Endothelial cell of umbilical vein (primary cell): ENCODE results near the gene SYTL4. TPM values are rescaled to one million over a fixed set of nuclear protein-coding genes. Genes with fewer than 3 reads are reported as not detected.

Experiments
- BruUV-seq: library from RNA; stranded (reverse); fragments of 400-500 nt; replicated peaks from 2 replicates; lab custom pipeline; 2021; lab: Mats Ljungman, UMichigan
- CTCF ChIA-PET: fragments of 300-600, 350-600 bp; sonication (Branson Sonifier 250); formaldehyde crosslinking; loops from one replicate; lab custom pipeline; 2021; ENCODE audit warnings: antibody characterized with exemption, inconsistent platforms; lab: Charles Lee
- POLR2A ChIA-PET: fragments of 300-600, 350-600 bp; sonication (Branson Sonifier 250); formaldehyde crosslinking; loops from one replicate; lab custom pipeline; 2021; ENCODE audit warnings: antibody characterized with exemption, inconsistent platforms; lab: Charles Lee
- DNase-seq: peaks from one replicate; pipeline ENCODE4 v3.0.0-alpha.2; 2011; ENCODE audit warnings: low read depth, low spot score
- FAIRE-seq: peaks from 2 replicates; lab custom pipeline; 2011; peaks lifted over from hg19 to GRCh38; lab: Jason Lieb, UNC
- H2AFZ ChIP-seq: 2 replicates; pipeline ENCODE4 v1.6.0; 2012; ENCODE audit warnings: low read depth, low read length, control low read depth, inconsistent platforms
- H3K27ac ChIP-seq: 2 replicates; pipeline ENCODE4 v1.5.1; 2011; ENCODE audit warnings: low read depth, mild to moderate bottlenecking, control low read depth, low read length, moderate library complexity; ENCODE audit not compliant: insufficient read depth
- H3K27me3 ChIP-seq, 2 experiments: 2 replicates each; pipeline versions ENCODE4 v1.6.0 to v1.6.1; 2011; ENCODE audit warnings: low read length in 2 of 2, mixed read lengths in 1 of 2; ENCODE audit not compliant: control insufficient read depth in 2 of 2, insufficient read depth in 2 of 2
- H3K36me3 ChIP-seq, 2 experiments: 2 replicates in 1 of 2; 3 replicates in 1 of 2; pipeline ENCODE4 v1.5.1; 2011; ENCODE audit warnings: low read length in 2 of 2, mild to moderate bottlenecking in 1 of 2, moderate library complexity in 1 of 2; ENCODE audit not compliant: control insufficient read depth in 2 of 2, insufficient read depth in 2 of 2; ENCODE audit errors: extremely low read depth in 1 of 2
- H3K4me1 ChIP-seq: 3 replicates; pipeline ENCODE4 v1.5.1; 2011; ENCODE audit warnings: mild to moderate bottlenecking, low read length; ENCODE audit not compliant: control insufficient read depth, insufficient read depth; ENCODE audit errors: extremely low read depth
- H3K4me2 ChIP-seq: 2 replicates; pipeline ENCODE4 v1.6.1; 2011; ENCODE audit warnings: low read length, control low read depth, mixed read lengths; ENCODE audit not compliant: insufficient read depth
- H3K4me3 ChIP-seq, 3 experiments: fragments of 200-600 bp in 1 of 3; sonication (generic), shearing (Covaris generic) in 1 of 3; replicated peaks in 1 of 3; 2 replicates each; pipeline ENCODE4 v1.5.1; 2011 to 2016; ENCODE audit warnings: control low read depth in 3 of 3, low read length in 3 of 3, mild to moderate bottlenecking in 2 of 3, inconsistent platforms in 1 of 3, low read depth in 1 of 3, moderate library complexity in 1 of 3; ENCODE audit not compliant: insufficient read depth in 1 of 3
- H3K79me2 ChIP-seq: 2 replicates; pipeline ENCODE4 v1.6.0; 2012; ENCODE audit warnings: low read length, inconsistent platforms; ENCODE audit not compliant: control insufficient read depth, insufficient read depth
- H3K9ac ChIP-seq: replicated peaks from 2 replicates; pipeline ENCODE3; 2011; ENCODE audit warnings: low read length, control low read depth; ENCODE audit not compliant: insufficient read depth; ENCODE audit errors: extremely low read depth
- H3K9me1 ChIP-seq: replicated peaks from 3 replicates; pipeline ENCODE4 v1.6.0; 2011; ENCODE audit warnings: mild to moderate bottlenecking, low read length; ENCODE audit not compliant: control insufficient read depth, insufficient read depth; ENCODE audit errors: extremely low read depth
- H3K9me3 ChIP-seq: replicated peaks from 2 replicates; pipeline ENCODE4 v1.5.1; 2012; ENCODE audit warnings: low read length, inconsistent platforms; ENCODE audit not compliant: control insufficient read depth, insufficient read depth
- H4K20me1 ChIP-seq: replicated peaks from 2 replicates; pipeline ENCODE3; 2011; ENCODE audit warnings: mild to moderate bottlenecking, low read length; ENCODE audit not compliant: control insufficient read depth, insufficient read depth; ENCODE audit errors: extremely low read depth
- EZH2 ChIP-seq: IDR thresholded peaks from 2 replicates; pipeline ENCODE4 v1.6.1; 2012; ENCODE audit warnings: borderline replicate concordance, low read depth, mild to moderate bottlenecking, moderate library complexity, low read length, inconsistent platforms; ENCODE audit not compliant: severe bottlenecking
- FOS ChIP-seq: IDR thresholded peaks from 2 replicates; pipeline ENCODE4 v1.6.1; 2011; ENCODE audit warnings: mild to moderate bottlenecking, low read length, moderate library complexity, borderline replicate concordance; ENCODE audit not compliant: insufficient read depth
- GATA2 ChIP-seq: IDR thresholded peaks from 2 replicates; pipeline ENCODE4 v1.7.0; 2011; ENCODE audit warnings: low read depth, mild to moderate bottlenecking, moderate library complexity, mixed read lengths, low read length; ENCODE audit not compliant: insufficient read length, insufficient read depth
- JUN ChIP-seq: IDR thresholded peaks from 2 replicates; pipeline ENCODE4 v1.6.1; 2011; ENCODE audit warnings: borderline replicate concordance, low read depth; ENCODE audit not compliant: insufficient read length, insufficient read depth
- MYC ChIP-seq: IDR thresholded peaks from one replicate; pipeline ENCODE4 v1.6.1; 2011; ENCODE audit warnings: mild to moderate bottlenecking, low read depth, low read length
- POLR2A ChIP-seq: IDR thresholded peaks from 2 replicates; pipeline ENCODE4 v1.6.1; 2012; ENCODE audit warnings: low read depth, mild to moderate bottlenecking, control low read depth, low read length
- POLR2AphosphoS5 ChIP-seq: IDR thresholded peaks from 2 replicates; pipeline ENCODE4 v1.6.1; 2012; ENCODE audit warnings: low read depth, mild to moderate bottlenecking, control low read depth, low read length, moderate library complexity; ENCODE audit not compliant: insufficient read depth
- dilution Hi-C: fragments of 300-500 bp; cut with MboI; formaldehyde crosslinking; loops from one replicate; pipeline ENCODE4 v1.15.0; 2019; ENCODE audit warnings: low sequenced_read_pairs; ENCODE audit not compliant: extremely low pct_ligation_motif_present
- intact Hi-C: fragments of 100-400 bp; cut with micrococcal nuclease; formaldehyde crosslinking; loops from one replicate; pipeline ENCODE4 v1.10.0; 2022
- polyA plus RNA-seq, 4 experiments: library from polyadenylated mRNA; depleted of rRNA in 3 of 4; stranded (reverse) in 3 of 4; unstranded in 1 of 4; fragments of >200 nt; gene quantifications; 2 replicates each; pipeline versions ENCODE4 v1.2.1 to v1.2.3, GENCODE V29; 2011 to 2012; ENCODE audit warnings: missing spikeins in 1 of 4
- total RNA-seq: library from RNA; stranded (reverse); gene quantifications from 2 replicates; pipeline ENCODE4 v1.2.3, GENCODE V29; 2021
- TF ChIP-seq, protein P1 (sequence below): IDR thresholded peaks from 2 replicates; pipeline ENCODE4 v1.6.1; 2011; ENCODE audit not compliant: insufficient read depth, insufficient read length
- TF ChIP-seq, protein P2 (sequence below), 2 donors: IDR thresholded peaks; 1 replicate in 1 of 2; 2 replicates in 1 of 2; pipeline ENCODE4 v1.5.1; 2011; ENCODE audit warnings: low read length in 2 of 2, mild to moderate bottlenecking in 2 of 2, moderate library complexity in 2 of 2, control low read depth in 1 of 2, inconsistent platforms in 1 of 2, low read depth in 1 of 2; ENCODE audit not compliant: insufficient read depth in 1 of 2; ENCODE audit errors: extremely low read depth in 1 of 2

Gene SYTL4
- total and polyA plus RNA-seq, 2 donors (not counting 3 experiments of a cell fraction or from before 2014, with no cell fraction given): 25.6 to 44.1 TPM

DNA sequence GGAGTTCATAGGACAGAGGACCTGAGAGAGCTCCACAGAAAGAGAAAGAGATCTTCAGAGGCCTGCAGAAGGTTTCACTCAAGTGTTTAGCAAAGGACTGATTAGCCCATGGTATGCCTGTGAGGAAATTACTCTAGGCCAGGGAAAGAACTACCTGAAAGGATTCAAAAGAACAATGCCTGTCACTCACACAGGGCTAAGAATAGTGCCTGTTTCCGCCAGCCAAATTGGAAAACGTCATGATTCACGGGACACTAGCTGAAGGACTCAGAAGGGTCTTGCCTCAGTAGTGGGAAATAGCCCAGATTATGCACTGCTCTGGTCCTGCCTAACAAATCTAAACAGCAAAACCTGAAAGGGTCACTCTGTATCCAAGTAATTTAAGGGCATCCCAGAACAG is 21.1 kb downstream of the SYTL4 start:
- H3K4me3 ChIP-seq: no peak overlapping the region
- TF ChIP-seq, protein P1, sequence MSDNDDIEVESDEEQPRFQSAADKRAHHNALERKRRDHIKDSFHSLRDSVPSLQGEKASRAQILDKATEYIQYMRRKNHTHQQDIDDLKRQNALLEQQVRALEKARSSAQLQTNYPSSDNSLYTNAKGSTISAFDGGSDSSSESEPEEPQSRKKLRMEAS: no peak
- TF ChIP-seq JUN: no peak
- TF ChIP-seq POLR2A: no peak
- TF ChIP-seq FOS: no peak
- TF ChIP-seq, protein P2, sequence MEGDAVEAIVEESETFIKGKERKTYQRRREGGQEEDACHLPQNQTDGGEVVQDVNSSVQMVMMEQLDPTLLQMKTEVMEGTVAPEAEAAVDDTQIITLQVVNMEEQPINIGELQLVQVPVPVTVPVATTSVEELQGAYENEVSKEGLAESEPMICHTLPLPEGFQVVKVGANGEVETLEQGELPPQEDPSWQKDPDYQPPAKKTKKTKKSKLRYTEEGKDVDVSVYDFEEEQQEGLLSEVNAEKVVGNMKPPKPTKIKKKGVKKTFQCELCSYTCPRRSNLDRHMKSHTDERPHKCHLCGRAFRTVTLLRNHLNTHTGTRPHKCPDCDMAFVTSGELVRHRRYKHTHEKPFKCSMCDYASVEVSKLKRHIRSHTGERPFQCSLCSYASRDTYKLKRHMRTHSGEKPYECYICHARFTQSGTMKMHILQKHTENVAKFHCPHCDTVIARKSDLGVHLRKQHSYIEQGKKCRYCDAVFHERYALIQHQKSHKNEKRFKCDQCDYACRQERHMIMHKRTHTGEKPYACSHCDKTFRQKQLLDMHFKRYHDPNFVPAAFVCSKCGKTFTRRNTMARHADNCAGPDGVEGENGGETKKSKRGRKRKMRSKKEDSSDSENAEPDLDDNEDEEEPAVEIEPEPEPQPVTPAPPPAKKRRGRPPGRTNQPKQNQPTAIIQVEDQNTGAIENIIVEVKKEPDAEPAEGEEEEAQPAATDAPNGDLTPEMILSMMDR (IDR thresholded peaks at IDR 0.05; ENCODE audit: extremely low read depth in 1 of 2, insufficient read depth in 1 of 2, low read depth in 1 of 2, low read length in 2 of 2): no peak
- no peak for TF ChIP-seq GATA2
- TF ChIP-seq POLR2AphosphoS5: no peak
- no peak for TF ChIP-seq MYC
- TF ChIP-seq EZH2: no peak
- H4K20me1 ChIP-seq: no peaks in the 10 kb centered on the region
- no peak overlapping the region for H3K9ac ChIP-seq
- peak; percentile 18 for DNase-seq
- intact Hi-C loops: no loop called here
- H3K79me2 ChIP-seq: peaks cover 26% of the 10 kb centered on the region
- no peaks in the 10 kb centered on the region for H3K36me3 ChIP-seq
- no peaks in the 10 kb centered on the region for H3K9me3 ChIP-seq
- H2AFZ ChIP-seq: no peak overlapping the region
- FAIRE-seq: peak; percentile 48
- ChIA-PET CTCF (interaction anchor here (0.9 to 2.2 kb wide), 3 partner anchors 11 to 58 kb away, joined by 3 to 8 read pairs (median 3); no protein-coding TSS in a partner anchor), POLR2A (no interaction called here)
- dilution Hi-C loops: no loop called here
- BruUV-seq: no TSS peak
- H3K9me1 ChIP-seq: no peaks in the 10 kb centered on the region
- H3K27ac ChIP-seq: no peak overlapping the region
- no peaks in the 10 kb centered on the region for H3K27me3 ChIP-seq
- H3K4me1 ChIP-seq: no peaks in the 10 kb centered on the region
- no peak overlapping the region for H3K4me2 ChIP-seq
